ENCODE data around the gene CYBB. TPM values are rescaled to one million over a fixed set of nuclear protein-coding genes. Genes with fewer than 3 reads are reported as not detected.
"Not testable (repeated sequence)": the region's sequence is repeated elsewhere in the genome, so short reads cannot be mapped to it uniquely, and the experiment has no call there.

The CYBB gene
- not detected for total RNA-seq

GRCh38 chrX:37779857-37780256 is at the start of gene CYBB:
TSS of gene CYBB (plus strand) at chrX:37780059. CDS start at chrX:37780078, 19 bp downstream.
- DNase-seq: no peak

GRCh38 chrX:37745354-37745753 is 34.5 kb upstream of the CYBB start:
- DNase-seq: peak; percentile 70

GRCh38 chrX:37745835-37746217 is 34.0 kb upstream of the CYBB start:
- no peak for DNase-seq

GRCh38 chrX:37746218-37746941 is 33.5 kb upstream of the CYBB start:
- no peak for DNase-seq

GRCh38 chrX:37746951-37747350 is 32.9 kb upstream of the CYBB start:
- no peak for DNase-seq

GRCh38 chrX:37752281-37752680 is 27.6 kb upstream of the CYBB start:
- DNase-seq: no peak

GRCh38 chrX:37752936-37753335 is 26.9 kb upstream of the CYBB start:
- DNase-seq: no peak

- DNase-seq: no peak
These were observed 26.5 kb upstream of the CYBB start for GRCh38 chrX:37753384-37753783.

GRCh38 chrX:37754516-37754915 is 25.3 kb upstream of the CYBB start:
- no peak for DNase-seq

- no peak for DNase-seq
These were observed 24.8 kb upstream of the CYBB start for GRCh38 chrX:37755025-37755424.

- DNase-seq: no peak
These were observed 22.8 kb upstream of the CYBB start for GRCh38 chrX:37757082-37757481.

- no peak for DNase-seq
These were observed 20.5 kb upstream of the CYBB start for GRCh38 chrX:37759351-37759750.

GRCh38 chrX:37759878-37760418 is 19.9 kb upstream of the CYBB start:
- no peak for DNase-seq

GRCh38 chrX:37763400-37763799 is 16.5 kb upstream of the CYBB start:
- DNase-seq: no peak

GRCh38 chrX:37765507-37765906 is 14.4 kb upstream of the CYBB start:
- no peak for DNase-seq

GRCh38 chrX:37767430-37767829 is 12.4 kb upstream of the CYBB start:
- no peak for DNase-seq

- not testable (repeated sequence) for DNase-seq
These were observed 11.0 kb upstream of the CYBB start for GRCh38 chrX:37768866-37769265.

- no peak for DNase-seq
These were observed 3.4 kb upstream of the CYBB start for GRCh38 chrX:37776283-37776986.

- DNase-seq: no peak
These were observed 2.9 kb upstream of the CYBB start for GRCh38 chrX:37776987-37777325.

- DNase-seq: no peak
These were observed 1.2 kb downstream of the CYBB start for GRCh38 chrX:37781081-37781480.

- no peak for DNase-seq
These were observed 2.0 kb downstream of the CYBB start for GRCh38 chrX:37781814-37782213.

- no peak for DNase-seq
These were observed 2.5 kb downstream of the CYBB start for GRCh38 chrX:37782359-37782758.

GRCh38 chrX:37783305-37783704 is 3.4 kb downstream of the CYBB start:
- no peak for DNase-seq

GRCh38 chrX:37785569-37785968 is 5.7 kb downstream of the CYBB start:
- no peak for DNase-seq

All from effector CD4-positive, alpha-beta T cell (primary cell).